Stimulated activated naive CD8-positive, alpha-beta T cell treated with anti-CD3 and anti-CD28 coated beads, Interleukin-15, Interleukin-2, amounts not matched to agents 100 U/mL and 50 U/mL, for 24 hours (primary cell): ENCODE results near the gene USP12.
"Not testable (repeated sequence)": the region's sequence is repeated elsewhere in the genome, so short reads cannot be mapped to it uniquely, and the experiment has no call there.

Experiments used
- ATAC-seq: fragments of 150-1000 bp; cut with Tn5 transposase; one replicate; pipeline ENCODE4 v1.10.0; 2021
- DNase-seq: peaks from one replicate; pipeline ENCODE4 v3.0.0; 2021

The USP12 gene

DNA sequence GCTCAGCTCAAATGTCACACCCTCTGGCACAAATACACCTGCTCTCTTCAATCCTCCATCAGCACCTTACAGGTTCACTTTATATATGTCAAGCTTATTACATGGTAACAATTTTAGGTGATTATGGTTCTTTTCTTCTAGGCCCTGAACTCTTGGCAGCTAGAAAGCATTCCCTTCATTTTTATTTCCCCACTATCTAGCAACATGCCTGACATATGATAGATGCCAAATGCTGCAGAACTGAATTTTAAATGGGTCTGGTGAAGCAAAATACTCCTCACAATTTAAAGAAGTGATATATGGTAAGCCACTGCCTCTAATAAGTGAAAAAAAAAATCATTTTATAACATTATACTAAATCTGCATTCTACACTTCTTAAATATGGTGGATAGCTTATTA, 95.2 kb downstream of the USP12 start:
- no peak for ATAC-seq

DNA sequence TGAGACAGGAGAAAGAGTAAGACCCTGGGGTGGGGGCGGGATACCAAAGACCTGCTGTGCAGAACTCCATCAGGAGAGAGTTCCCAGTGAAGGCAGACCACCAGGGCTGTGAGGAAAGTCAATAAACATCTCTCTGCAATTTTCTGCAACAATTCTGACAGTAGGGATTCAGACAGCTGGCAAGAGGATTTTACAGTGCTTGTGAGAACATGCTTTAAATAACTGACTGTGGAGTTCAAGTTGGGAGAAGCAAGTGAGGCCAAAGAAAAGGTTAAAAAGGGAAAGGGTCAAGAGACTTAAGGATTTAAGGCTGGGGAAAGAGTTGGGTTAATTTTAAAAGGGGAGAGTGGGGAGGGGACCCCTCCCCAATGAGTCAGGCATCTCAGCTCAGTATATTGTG, 98.4 kb downstream of the USP12 start:
- ATAC-seq, result no peak
- DNase-seq, result no peak

More for the DNA sequence above, 95.2 kb downstream of the USP12 start:
- no peak for DNase-seq

GRCh38 chr13:27066123-27066522, 105.5 kb downstream of the USP12 start:
- DNase-seq, ATAC-seq: not testable (repeated sequence)

GRCh38 chr13:27065582-27065981, 106.0 kb downstream of the USP12 start:
- DNase-seq (no peak), ATAC-seq (no peak)

DNA sequence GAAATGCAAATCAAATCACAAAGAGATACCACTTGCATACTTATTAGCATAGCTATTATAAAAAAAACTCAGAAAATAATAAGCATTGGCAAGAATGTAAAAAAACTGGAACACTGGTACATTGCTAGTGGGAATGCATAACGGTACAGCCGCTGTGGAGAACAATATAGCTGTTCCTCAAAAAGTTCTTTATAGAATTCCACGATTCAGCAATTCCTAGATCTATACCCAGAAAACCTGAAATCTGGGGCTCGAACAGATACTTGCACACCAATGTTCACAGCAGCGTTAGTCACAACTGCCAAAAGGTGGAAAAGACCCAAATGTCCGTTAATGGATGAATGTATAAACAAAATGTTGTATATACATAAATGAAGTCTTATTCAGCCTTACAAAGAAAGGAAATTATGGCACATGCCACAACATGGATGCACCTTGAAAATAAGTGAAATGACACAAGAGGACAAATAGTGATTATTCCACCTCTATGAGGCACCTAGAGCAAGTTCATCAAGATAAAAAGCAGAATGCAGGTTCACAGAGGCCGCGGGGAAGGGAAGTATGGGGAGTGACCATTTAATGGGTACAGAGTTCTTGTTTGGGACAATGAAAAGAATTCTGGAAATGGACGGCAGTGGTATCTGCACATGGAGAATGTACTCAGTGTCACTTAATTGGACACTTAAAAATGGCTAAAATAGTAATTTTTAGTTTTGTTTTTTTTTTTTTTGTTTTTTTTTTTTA, 107.2 kb downstream of the USP12 start:
- no peak for ATAC-seq
- no peak for DNase-seq

GRCh38 chr13:27057817-27058216, 113.8 kb downstream of the USP12 start:
- no peak for ATAC-seq
- DNase-seq, result no peak

GRCh38 chr13:27055526-27055925, 116.1 kb downstream of the USP12 start:
- no peak for DNase-seq
- no peak for ATAC-seq

DNA sequence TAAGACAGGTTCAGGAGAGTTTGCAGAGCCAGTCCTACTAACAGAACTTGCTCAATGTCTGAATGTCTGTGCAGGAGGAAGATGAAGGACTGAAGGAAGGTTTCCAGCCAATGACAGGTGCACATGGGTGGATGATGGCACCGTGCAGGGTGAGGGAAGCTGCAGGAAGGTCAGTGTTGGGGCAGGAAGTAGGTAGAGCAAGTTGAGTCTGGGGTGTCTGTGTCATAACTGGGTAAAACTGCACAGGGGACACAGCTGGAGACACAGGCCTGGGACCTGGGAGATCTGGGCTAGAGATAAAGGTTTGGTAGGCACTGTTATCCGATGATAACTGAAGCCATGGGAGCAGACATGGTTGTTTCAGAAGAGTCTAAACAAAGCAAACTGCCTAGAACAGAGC, 116.9 kb downstream of the USP12 start:
- DNase-seq (no peak), ATAC-seq (no peak)

DNA sequence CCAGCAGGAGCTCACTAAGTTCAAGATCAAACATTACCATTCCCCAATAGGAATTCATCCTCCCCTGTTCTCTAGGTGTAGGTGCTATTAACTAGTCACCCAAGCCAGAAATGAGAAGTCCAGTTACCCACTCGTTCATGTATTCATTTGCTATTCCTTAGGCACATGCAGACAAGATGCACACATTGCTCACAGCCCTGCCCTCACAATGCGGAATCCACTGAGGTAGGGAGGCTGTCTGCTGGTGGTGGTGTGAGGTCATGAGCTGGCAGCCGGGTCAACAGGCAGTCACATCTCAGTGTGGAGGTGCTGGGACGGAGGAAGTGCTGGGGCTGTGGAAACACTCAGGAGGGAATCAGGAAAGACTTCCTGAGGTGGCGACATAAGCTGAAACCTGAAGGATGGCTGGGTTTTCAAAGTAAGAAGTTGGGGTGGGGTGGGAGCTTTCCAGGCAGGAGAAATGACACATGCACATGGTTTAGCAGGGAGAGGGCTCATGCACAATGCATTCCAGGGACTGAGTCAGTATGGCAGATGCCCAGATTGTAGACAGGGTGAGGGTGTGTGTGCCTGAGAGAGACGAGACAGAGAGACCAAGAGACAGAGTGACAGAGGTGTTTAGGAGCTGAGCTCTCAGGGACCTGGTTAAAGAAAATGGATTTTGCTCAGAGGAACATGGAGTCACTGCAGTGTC, 117.6 kb downstream of the USP12 start:
- no peak for DNase-seq
- no peak for ATAC-seq

DNA sequence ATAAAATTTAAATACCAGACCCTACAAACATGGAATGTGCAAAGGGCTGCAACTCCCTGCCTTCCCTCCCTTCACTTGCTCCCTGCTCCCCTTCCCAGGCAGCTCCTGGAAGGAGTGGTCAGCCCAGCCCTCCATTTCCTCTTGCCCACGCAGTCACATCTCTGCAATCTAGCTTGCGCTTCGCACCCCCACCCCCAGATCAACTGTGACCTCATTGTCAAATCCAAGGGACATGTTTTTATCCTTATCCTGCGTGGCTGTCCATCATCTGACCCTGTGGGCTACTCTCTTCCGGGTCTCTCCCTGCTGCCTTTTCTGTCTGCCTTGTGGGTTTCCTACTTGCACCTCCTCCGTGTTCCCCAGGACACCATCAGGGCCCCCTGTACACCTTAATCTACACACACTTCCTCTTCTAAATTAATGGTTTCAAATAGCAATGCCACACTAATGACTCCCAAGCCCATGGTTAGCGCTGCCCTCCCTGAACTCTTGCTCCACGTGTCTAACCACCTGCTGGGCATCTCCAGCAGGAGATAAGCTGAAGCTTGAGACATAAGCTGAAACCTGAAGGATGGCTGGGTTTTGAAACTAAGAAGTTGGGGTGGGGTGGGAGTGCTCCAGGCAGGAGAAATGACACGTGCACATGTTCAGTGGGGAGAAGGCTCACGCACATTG, 118.3 kb downstream of the USP12 start:
- DNase-seq (no peak), ATAC-seq (no peak)

DNA sequence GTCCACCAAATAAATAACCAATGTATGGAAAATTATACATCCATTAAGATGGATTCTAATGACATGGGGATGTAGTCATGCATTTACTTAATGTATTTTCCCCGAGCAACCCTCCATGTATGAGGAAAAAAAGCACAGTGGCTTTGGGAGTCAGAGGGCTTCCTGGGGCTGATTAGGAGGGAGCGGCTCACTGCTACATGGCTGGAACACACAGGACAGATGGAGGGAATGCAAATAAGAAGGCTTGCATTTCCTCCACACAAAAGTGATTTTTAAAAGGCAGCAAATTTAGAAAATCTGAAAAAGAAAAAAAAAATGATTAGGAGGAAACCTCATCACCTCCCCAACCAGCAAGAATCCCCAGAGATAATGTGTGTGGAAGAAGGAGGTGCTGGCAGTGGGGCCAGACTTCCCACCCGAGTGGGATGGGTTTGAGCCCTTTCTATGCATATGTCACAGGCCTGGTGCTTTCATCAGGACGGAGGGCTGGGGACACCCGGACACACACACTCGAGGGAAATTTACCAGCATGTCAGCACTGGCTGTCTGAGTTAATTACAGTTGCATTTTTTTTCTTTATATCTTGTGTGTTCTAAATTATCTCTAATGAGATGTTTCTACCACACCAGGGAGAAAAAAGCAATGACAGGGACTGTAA, 118.9 kb downstream of the USP12 start:
- DNase-seq, result no peak

GRCh38 chr13:27047081-27047480, 124.5 kb downstream of the USP12 start:
- ATAC-seq, result no peak
- no peak for DNase-seq

More for the DNA sequence above, 118.9 kb downstream of the USP12 start:
- no peak for ATAC-seq

- ATAC-seq, result peak; percentile 37
- DNase-seq, result no peak
Measured at GRCh38 chr13:27044837-27045570, 126.6 kb downstream of the USP12 start.

GRCh38 chr13:27043013-27043412, 128.6 kb downstream of the USP12 start:
- DNase-seq, result peak; percentile 11

DNA sequence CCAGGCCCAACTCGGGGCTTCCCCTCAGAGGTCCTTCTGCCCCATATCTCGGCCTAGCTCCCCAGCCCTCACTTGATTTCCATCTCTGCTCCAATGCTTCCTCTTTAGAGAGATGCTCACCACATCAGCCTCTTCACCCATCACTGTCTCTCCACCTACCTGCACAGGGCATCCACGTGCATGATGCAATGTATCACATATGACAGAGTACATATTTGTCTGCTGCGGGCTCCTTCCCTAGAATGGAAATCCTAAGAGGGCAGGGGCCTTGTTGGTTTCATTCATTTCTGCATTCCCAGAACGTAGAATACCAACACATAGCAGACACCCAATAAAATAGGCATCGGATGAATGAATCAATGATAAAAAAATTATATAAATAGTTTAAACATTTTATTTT, 130.3 kb downstream of the USP12 start:
- ATAC-seq (no peak), DNase-seq (no peak)

More at GRCh38 chr13:27043013-27043412, 128.6 kb downstream of the USP12 start:
- ATAC-seq, result no peak

GRCh38 chr13:27040826-27041108, 130.8 kb downstream of the USP12 start:
- DNase-seq, result no peak
- no peak for ATAC-seq

- DNase-seq (no peak), ATAC-seq (no peak)
Measured at GRCh38 chr13:27039171-27039701, 132.4 kb downstream of the USP12 start.

- ATAC-seq (no peak), DNase-seq (no peak)
Measured at GRCh38 chr13:27038323-27038722, 133.3 kb downstream of the USP12 start.

DNA sequence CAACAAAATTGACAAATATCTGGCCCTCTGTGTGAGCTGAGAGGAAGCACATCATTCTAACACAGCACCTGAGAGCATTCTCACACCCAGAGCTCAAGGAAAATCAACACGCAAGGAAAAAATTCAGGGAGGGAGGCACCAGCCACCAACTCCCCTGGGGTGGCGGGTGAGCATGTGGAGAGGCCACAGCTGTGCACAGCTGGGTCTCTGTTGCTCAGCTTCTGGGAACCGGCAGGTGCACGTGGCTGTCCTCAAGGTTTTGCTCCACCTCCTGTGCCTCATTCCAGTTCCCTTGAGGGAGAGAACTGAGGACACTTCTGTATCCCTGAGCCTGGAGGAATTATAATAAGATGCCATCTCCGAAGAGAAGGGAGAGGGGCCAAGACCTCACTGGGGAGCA, 134.0 kb downstream of the USP12 start:
- DNase-seq (no peak), ATAC-seq (no peak)

DNA sequence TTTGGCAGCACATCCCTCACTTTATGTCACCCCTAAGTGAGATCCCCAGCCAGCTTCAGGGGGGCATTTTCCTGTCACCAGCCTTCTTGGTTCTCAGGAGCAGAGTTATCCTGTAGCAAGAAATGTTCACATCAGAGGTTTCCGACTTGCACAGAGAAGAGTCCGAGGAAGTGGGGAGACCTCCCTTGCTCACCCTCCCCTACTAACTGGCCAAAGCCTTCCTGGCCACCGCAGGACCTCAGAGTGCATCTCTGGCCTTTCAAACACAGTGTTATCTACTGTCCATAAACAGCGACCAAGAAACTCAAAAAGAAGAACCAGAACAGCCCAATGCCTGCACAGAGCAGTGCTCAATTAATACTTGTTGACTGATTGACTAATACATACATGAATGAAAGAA, 134.4 kb downstream of the USP12 start:
- ATAC-seq, result no peak
- no peak for DNase-seq

DNA sequence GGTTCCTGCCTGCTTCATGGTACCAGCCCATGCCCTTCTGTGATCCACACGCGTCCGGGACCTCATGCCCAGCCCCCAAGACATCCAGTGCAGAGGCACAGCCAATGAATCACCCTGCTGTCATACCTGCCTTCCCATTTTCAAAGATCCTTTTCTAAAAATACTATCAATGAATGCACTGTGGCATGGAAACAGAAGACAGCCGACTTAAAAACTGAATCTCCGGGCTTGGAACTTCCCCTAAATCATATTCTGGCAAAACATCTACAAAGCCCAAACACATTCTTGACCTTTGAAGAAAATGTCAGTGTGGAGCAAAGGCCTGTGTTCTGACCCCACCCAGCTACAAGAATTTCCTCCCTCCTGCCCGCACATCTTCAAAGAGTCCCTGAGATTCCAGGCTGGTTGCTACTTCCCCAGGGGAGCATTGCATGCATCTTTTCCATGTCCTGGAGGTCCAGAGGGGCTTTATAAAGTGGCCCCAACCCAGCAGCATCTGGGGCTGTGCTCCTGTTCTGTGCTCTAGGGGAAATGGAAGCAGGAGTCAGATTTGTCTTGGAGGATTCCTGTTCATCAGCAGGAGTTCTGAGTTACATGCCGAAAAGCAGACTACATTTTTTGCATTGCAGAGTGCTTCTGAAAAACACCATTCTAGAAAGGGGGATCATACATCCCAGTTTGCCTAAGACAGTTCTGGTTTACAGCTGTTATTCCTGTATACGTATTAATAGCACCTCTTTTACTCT, 135.2 kb downstream of the USP12 start:
- ATAC-seq (no peak), DNase-seq (no peak)
